Pancreas (tissue), 10 donors: ENCODE measurements around the gene VWA5B2. TPM values are rescaled to one million over a fixed set of nuclear protein-coding genes. Genes with fewer than 3 reads are reported as not detected.

ENCODE experiments used
- ATAC-seq, 4 donors: fragments of 200-7000 bp; cut with Tn5 transposase; one replicate each; pipeline versions ENCODE4 v1.8.0 to v1.9.1; 2020; ENCODE audit warnings: mild to moderate bottlenecking in 4 of 4, moderate library complexity in 4 of 4
- DNase-seq, 6 donors: peaks; one replicate each; pipeline ENCODE4 v3.0.0-alpha.2; 2020
- FAIRE-seq: peaks from 2 replicates; lab custom pipeline; 2012; peaks lifted over from hg19 to GRCh38; lab: Jason Lieb, UNC
- H3K27ac ChIP-seq, 4 donors: fragments of 200-600 bp; sonication (generic); 1 replicate in 3 of 4; 2 replicates in 1 of 4; pipeline versions ENCODE4 v1.5.0 to v1.8.0; 2020
- H3K27me3 ChIP-seq, 4 donors: fragments of 200-600 bp; one replicate each; pipeline ENCODE4 v1.8.0; 2021
- H3K36me3 ChIP-seq, 3 donors: fragments of 200-600 bp; sonication (generic) in 1 of 3; one replicate each; pipeline versions ENCODE4 v1.5.0 to v1.8.0; 2020 to 2021
- H3K4me1 ChIP-seq, 3 donors: fragments of 200-600 bp; one replicate each; pipeline ENCODE4 v1.8.0; 2021
- H3K4me3 ChIP-seq, 4 donors: fragments of 200-600 bp; sonication (generic) in 2 of 4; one replicate each; pipeline versions ENCODE4 v1.5.0 to v1.8.0; 2020 to 2021
- H3K9me3 ChIP-seq, 4 donors: fragments of 200-600 bp; one replicate each; pipeline ENCODE4 v1.8.0; 2021
- CTCF ChIP-seq, 4 donors: fragments of 200-600 bp; sonication (generic) in 3 of 4; IDR thresholded peaks; one replicate each; pipeline versions ENCODE4 v1.5.0 to v1.8.0; 2021; ENCODE audit warnings: antibody characterized with exemption in 4 of 4
- WGBS, 2 donors: extraction: QIAGEN DNeasy Blood & Tissue Kit; methylation state at CpG; one replicate each; pipeline ENCODE4 v1.1.7; 2013; 5-methylcytosine and 5-hydroxymethylcytosine counted together
- intact Hi-C, 3 donors: fragments of 100-400 bp; cut with DNase I; formaldehyde crosslinking; loops; one replicate each; pipeline versions ENCODE4 v1.11.1 to v1.14.2; 2022
- polyA plus RNA-seq, 2 donors: library from polyadenylated mRNA; stranded (reverse); fragments of 200-250 nt; gene quantifications; one replicate each; pipeline ENCODE4 v1.2.3, GENCODE V29; 2013
- total RNA-seq, 6 donors: library from RNA; stranded (reverse); fragmentation: NEBNext Ultra II Directional in 4 of 6; extraction: Animal tissue kit (Norgen Biotek cat#: 25700) in 4 of 6; gene quantifications; one replicate each; pipeline versions ENCODE4 v1.2.1 to v1.2.4, GENCODE V29; 2021 to 2023
- donor health status: healthy with polysubstance abuse.
- donor health status: DM: no; HTN: no; CAD: no; lungs with moderate emphysema.
- donor health status: DM: no; HTN: no; CAD: no.
- donor health status: control.
- donor health status: control.
- donor health status: Bipolar disorder and iron deficiency.
- donor health status: DM: yes; HTN: yes; CAD: no.
- donor health status: DM: no; HTN: no; CAD: no.
- donor health status: DM: no; HTN: no; CAD: no.
- donor health status: DM: yes; HTN: yes; CAD: no.

VWA5B2 gene
- total and polyA plus RNA-seq, 8 donors, result 1.2 to 105 (median 6.6) TPM

GRCh38 chr3:184188080-184188479 is 41.3 kb upstream of the VWA5B2 start:
- Histone ChIP-seq H3K4me3 (no peak overlapping the region), H3K36me3 (peaks cover 3 to 52% (median 29%) of the 10 kb centered on the region in 3 donors), H3K27ac (no peak overlapping the region), H3K9me3 (no peaks in the 10 kb centered on the region), H3K4me1 (peaks cover 0 to 18% (median 0%) of the 10 kb centered on the region in 3 donors), H3K27me3 (no peaks in the 10 kb centered on the region)
- WGBS, 2 donors, result 82 to 85% methylated on average over 17 of the region's 17 CpGs
- ATAC-seq (no peak), DNase-seq (no peak), FAIRE-seq (no peak)
- no peak for TF ChIP-seq CTCF (IDR thresholded peaks at IDR 0.05)
- intact Hi-C loops, result no loop called here

- FAIRE-seq, result no peak
- no peak overlapping the region for H3K27ac ChIP-seq
- no peak for DNase-seq
- no peaks in the 10 kb centered on the region for H3K9me3 ChIP-seq
- no peaks in the 10 kb centered on the region for H3K27me3 ChIP-seq
- ATAC-seq, result no peak
- H3K4me3 ChIP-seq, result no peak overlapping the region
- peaks cover 0 to 18% (median 0%) of the 10 kb centered on the region in 3 donors for H3K4me1 ChIP-seq
- WGBS, 2 donors, result 91 to 92% methylated on average over 13 of the region's 13 CpGs
- intact Hi-C loops, result no loop called here
- TF ChIP-seq CTCF (IDR thresholded peaks at IDR 0.05), result no peak
- H3K36me3 ChIP-seq, result peaks cover 8 to 57% (median 43%) of the 10 kb centered on the region in 3 donors
These were observed 40.0 kb upstream of the VWA5B2 start for GRCh38 chr3:184189421-184189820.

GRCh38 chr3:184192889-184193288 is 36.5 kb upstream of the VWA5B2 start:
- H3K9me3 ChIP-seq, result no peaks in the 10 kb centered on the region
- TF ChIP-seq CTCF (IDR thresholded peaks at IDR 0.05), result no peak
- no peaks in the 10 kb centered on the region for H3K27me3 ChIP-seq
- H3K36me3 ChIP-seq, result peaks cover 8 to 67% (median 44%) of the 10 kb centered on the region in 3 donors
- intact Hi-C loops, result loop anchor here in 1 of 3 donors (10.0 kb wide), 1 partner anchor 52 kb away; the partner anchor contains the start of genes ALG3 and EEF1AKMT4
- no peak overlapping the region for H3K4me3 ChIP-seq
- no peak for ATAC-seq
- no peak for FAIRE-seq
- H3K4me1 ChIP-seq, result no peaks in the 10 kb centered on the region
- peak in 1 of 6 donors; percentile 59 for DNase-seq
- H3K27ac ChIP-seq, result no peak overlapping the region
- 92% methylated on average over 10 of the region's 10 CpGs for WGBS, 2 donors

GRCh38 chr3:184193991-184194539 is 35.3 kb upstream of the VWA5B2 start:
- no peak for DNase-seq
- intact Hi-C loops, result loop anchor here in 1 of 3 donors (10.0 kb wide), 1 partner anchor 51 kb away; the partner anchor contains the start of genes ALG3 and EEF1AKMT4
- H3K4me3 ChIP-seq, result no peak overlapping the region
- H3K27me3 ChIP-seq, result no peaks in the 10 kb centered on the region
- no peak overlapping the region for H3K27ac ChIP-seq
- H3K36me3 ChIP-seq, result peaks cover 8 to 64% (median 44%) of the 10 kb centered on the region in 3 donors
- ATAC-seq, result no peak
- no peak for FAIRE-seq
- 80 to 84% methylated on average over 9 of the region's 9 CpGs for WGBS, 2 donors
- H3K9me3 ChIP-seq, result no peaks in the 10 kb centered on the region
- H3K4me1 ChIP-seq, result no peaks in the 10 kb centered on the region
- no peak for TF ChIP-seq CTCF (IDR thresholded peaks at IDR 0.05)

- H3K36me3 ChIP-seq, result peaks cover 8 to 39% (median 30%) of the 10 kb centered on the region in 3 donors
- no peaks in the 10 kb centered on the region for H3K9me3 ChIP-seq
- FAIRE-seq (no peak), ATAC-seq (peak in 2 of 4 donors; percentile 59 to 64), DNase-seq (no peak)
- 67 to 70% methylated on average over 6 of the region's 6 CpGs for WGBS, 2 donors
- no peaks in the 10 kb centered on the region for H3K4me1 ChIP-seq
- no peak overlapping the region for H3K27ac ChIP-seq
- intact Hi-C loops, result loop anchor here in 1 of 3 donors (10.0 kb wide), 1 partner anchor 48 kb away; the partner anchor contains the start of genes ALG3 and EEF1AKMT4
- TF ChIP-seq CTCF (IDR thresholded peaks at IDR 0.05), result no peak
- H3K4me3 ChIP-seq, result no peak overlapping the region
- no peaks in the 10 kb centered on the region for H3K27me3 ChIP-seq
These were observed 32.8 kb upstream of the VWA5B2 start for GRCh38 chr3:184196536-184196935.
